Tibial nerve (tissue), 4 donors: ENCODE data around the gene ATP5F1D. TPM values are rescaled to one million over a fixed set of nuclear protein-coding genes. Genes with fewer than 3 reads are reported as not detected.
A peak's percentile ranks its signal among the peaks of the same experiment; 100 is the strongest.
"Not testable (repeated sequence)": the region's sequence is repeated elsewhere in the genome, so short reads cannot be mapped to it uniquely, and the experiment has no call there.

Source experiments
- DNase-seq, 2 donors: peaks; one replicate each; pipeline ENCODE4 v3.0.0-alpha.2; 2019; ENCODE audit warnings: low spot score in 2 of 2
- H3K27ac ChIP-seq, 4 donors: fragments of 200-600 bp; sonication (generic) in 3 of 4; one replicate each; pipeline ENCODE4 v1.5.1; 2017 to 2019; ENCODE audit warnings: mild to moderate bottlenecking in 1 of 4
- H3K27me3 ChIP-seq, 2 donors: fragments of 200-600 bp; sonication (generic) in 1 of 2; one replicate each; pipeline versions ENCODE4 v1.5.1 to v1.6.0; 2017 to 2019
- H3K36me3 ChIP-seq, 3 donors: fragments of 200-600 bp; sonication (generic); one replicate each; pipeline ENCODE4 v1.5.1; 2018 to 2019
- H3K4me1 ChIP-seq, 4 donors: fragments of 200-600 bp; sonication (generic) in 3 of 4; one replicate each; pipeline ENCODE4 v1.5.1; 2017 to 2019
- H3K4me3 ChIP-seq, 4 donors: fragments of 200-600 bp; sonication (generic) in 3 of 4; one replicate each; pipeline ENCODE4 v1.5.1; 2017 to 2019; ENCODE audit warnings: mild to moderate bottlenecking in 1 of 4, moderate library complexity in 1 of 4
- H3K9me3 ChIP-seq, 4 donors: fragments of 200-600 bp; sonication (generic) in 3 of 4; one replicate each; pipeline ENCODE4 v1.5.1; 2017 to 2019
- EP300 ChIP-seq, 2 donors: sonication (generic); formaldehyde crosslinking; IDR thresholded peaks; one replicate each; pipeline ENCODE4 v1.6.1; 2017; ENCODE audit warnings: antibody characterized with exemption in 2 of 2, mild to moderate bottlenecking in 1 of 2
- POLR2A ChIP-seq, 2 donors: fragments of 450-650 bp; IDR thresholded peaks; one replicate each; pipeline ENCODE4 v1.6.1; 2017; ENCODE audit warnings: antibody characterized with exemption in 2 of 2, mild to moderate bottlenecking in 2 of 2, moderate library complexity in 2 of 2
- WGBS, 2 donors: methylation state at CpG; one replicate each; pipeline ENCODE4 v1.1.5; 2018; 5-methylcytosine and 5-hydroxymethylcytosine counted together
- total RNA-seq, 4 donors: library from RNA; depleted of rRNA; stranded (reverse); fragments of >200 nt; gene quantifications; one replicate each; pipeline ENCODE4 v1.1.0, GENCODE V29; 2016
- TF ChIP-seq, protein P1 (sequence below), 5 experiments: fragments of 200-600 bp in 3 of 5; fragments of 450-650 bp in 2 of 5; sonication (generic) in 3 of 5; IDR thresholded peaks; one replicate each; pipeline ENCODE4 v1.5.1; 2016 to 2019; ENCODE audit warnings: antibody characterized with exemption in 5 of 5, mild to moderate bottlenecking in 3 of 5, moderate library complexity in 2 of 5

Gene ATP5F1D
- total RNA-seq, 4 donors from 2014 or later, result 67.5 to 140 (median 127) TPM

DNA sequence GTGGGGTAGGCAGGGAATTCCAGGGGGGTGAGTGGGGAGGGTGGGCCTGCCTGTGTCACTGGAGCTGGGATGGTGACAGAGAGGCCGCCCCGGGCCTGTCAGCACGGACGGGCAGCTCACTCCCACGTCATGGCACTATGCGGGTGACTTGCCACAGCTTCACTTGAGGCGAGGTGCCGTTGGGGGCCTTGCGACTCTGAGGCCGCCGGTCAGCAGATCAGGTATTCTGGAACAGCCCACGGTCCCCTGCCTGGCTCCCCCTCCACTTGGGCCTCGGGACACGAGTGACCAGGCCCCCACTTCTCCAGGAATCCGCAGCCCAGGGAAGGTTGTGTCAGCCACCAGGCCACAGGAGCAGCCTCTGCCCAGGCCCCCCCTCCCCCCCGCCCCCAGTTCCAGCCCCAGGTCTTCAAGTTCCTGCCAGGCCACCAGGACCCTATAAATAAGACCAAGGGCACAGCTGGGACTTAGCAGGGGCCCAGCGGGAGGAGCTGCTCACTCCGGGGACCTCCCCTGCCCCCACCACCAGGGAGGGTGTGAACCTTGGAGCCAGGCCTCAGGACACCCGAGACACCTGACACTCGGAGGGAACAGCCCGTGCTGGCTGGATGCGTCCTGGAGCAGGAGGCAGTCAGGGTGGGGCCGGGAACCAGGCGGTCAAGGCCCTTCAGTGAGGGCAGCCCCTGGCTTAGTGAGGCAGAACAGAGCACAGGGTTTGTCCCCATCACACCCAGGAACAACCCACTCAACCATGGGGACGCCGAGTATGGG lies 4.1 kb downstream of the ATP5F1D start:
- TF ChIP-seq, protein P1, sequence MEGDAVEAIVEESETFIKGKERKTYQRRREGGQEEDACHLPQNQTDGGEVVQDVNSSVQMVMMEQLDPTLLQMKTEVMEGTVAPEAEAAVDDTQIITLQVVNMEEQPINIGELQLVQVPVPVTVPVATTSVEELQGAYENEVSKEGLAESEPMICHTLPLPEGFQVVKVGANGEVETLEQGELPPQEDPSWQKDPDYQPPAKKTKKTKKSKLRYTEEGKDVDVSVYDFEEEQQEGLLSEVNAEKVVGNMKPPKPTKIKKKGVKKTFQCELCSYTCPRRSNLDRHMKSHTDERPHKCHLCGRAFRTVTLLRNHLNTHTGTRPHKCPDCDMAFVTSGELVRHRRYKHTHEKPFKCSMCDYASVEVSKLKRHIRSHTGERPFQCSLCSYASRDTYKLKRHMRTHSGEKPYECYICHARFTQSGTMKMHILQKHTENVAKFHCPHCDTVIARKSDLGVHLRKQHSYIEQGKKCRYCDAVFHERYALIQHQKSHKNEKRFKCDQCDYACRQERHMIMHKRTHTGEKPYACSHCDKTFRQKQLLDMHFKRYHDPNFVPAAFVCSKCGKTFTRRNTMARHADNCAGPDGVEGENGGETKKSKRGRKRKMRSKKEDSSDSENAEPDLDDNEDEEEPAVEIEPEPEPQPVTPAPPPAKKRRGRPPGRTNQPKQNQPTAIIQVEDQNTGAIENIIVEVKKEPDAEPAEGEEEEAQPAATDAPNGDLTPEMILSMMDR (IDR thresholded peaks at IDR 0.05), result no peak
- peak; percentile 38 to 65 for TF ChIP-seq EP300 (IDR thresholded peaks at IDR 0.05)
- TF ChIP-seq POLR2A (IDR thresholded peaks at IDR 0.05), result no peak
- 40 to 61% methylated on average over 12 to 24 of the region's 26 CpGs for WGBS, 2 donors
- no peaks in the 10 kb centered on the region for H3K9me3 ChIP-seq
- no peaks in the 10 kb centered on the region for H3K27me3 ChIP-seq
- peak overlapping the region; percentile 90 to 99 (median 99) for H3K27ac ChIP-seq
- DNase-seq, result no peak
- peaks cover 3 to 74% (median 45%) of the 10 kb centered on the region in 4 donors for H3K4me1 ChIP-seq
- peaks cover 0 to 3% (median 0%) of the 10 kb centered on the region in 3 donors for H3K36me3 ChIP-seq
- H3K4me3 ChIP-seq, result peak overlapping the region in 1 of 4 donors; percentile 9

- H3K4me1 ChIP-seq, result peaks cover 0 to 74% (median 41%) of the 10 kb centered on the region in 4 donors
- 73 to 80% methylated on average over 26 of the region's 27 CpGs for WGBS, 2 donors
- H3K36me3 ChIP-seq, H3K9me3 ChIP-seq, H3K4me3 ChIP-seq, DNase-seq, H3K27me3 ChIP-seq: not testable (repeated sequence)
- H3K27ac ChIP-seq, result peak overlapping the region; percentile 90 to 99 (median 99)
Observed at GRCh38 chr19:1246265-1247087, 4.9 kb downstream of the ATP5F1D start.

- WGBS, 2 donors, result 76 to 94% methylated on average over 6 to 8 of the region's 8 CpGs
- peak overlapping the region; percentile 49 to 99 (median 92) for H3K4me3 ChIP-seq
- DNase-seq, result no peak
- peak overlapping the region; percentile 98 to 99 (median 99) for H3K27ac ChIP-seq
- no peaks in the 10 kb centered on the region for H3K27me3 ChIP-seq
- peaks cover 0 to 3% (median 0%) of the 10 kb centered on the region in 3 donors for H3K36me3 ChIP-seq
- no peaks in the 10 kb centered on the region for H3K9me3 ChIP-seq
- H3K4me1 ChIP-seq, result peaks cover 0 to 76% (median 44%) of the 10 kb centered on the region in 4 donors
- TF ChIP-seq EP300 (IDR thresholded peaks at IDR 0.05) (no peak), POLR2A (IDR thresholded peaks at IDR 0.05) (no peak)
- TF ChIP-seq, protein P1 (IDR thresholded peaks at IDR 0.05), result no peak
Observed at GRCh38 chr19:1247748-1248138, 6.2 kb downstream of the ATP5F1D start.

DNA sequence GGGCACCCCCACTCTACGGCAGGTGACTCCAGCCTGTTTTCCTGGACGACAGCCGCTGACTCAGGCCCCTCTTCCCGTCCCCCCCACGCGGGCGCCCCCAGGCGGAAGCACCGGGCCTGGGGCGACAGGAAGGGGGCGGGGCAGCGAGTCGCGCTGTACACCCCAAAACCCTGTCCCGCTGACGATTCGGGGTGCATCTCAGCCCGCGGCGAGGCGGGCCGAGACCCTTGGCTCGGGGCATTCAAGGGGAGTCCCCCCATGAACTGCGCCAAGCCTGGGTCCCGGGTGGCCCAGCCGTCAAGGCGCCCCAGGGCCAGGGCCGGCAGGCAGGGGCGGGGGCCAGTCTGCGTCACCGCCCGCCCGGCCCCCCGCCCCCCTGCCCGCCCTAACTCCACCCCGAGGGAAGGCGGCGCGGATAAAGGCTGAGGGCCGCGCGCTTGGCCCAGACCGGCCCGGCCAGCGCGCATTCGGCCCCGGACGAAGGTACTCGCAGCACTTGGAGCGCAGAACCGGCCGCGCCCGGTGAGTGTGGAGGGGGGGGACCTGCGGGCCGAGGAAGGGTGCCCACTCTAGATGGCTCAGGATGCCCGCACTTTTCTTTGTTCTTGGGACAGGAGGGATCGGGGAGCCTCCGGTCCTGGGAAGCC lies 6.7 kb downstream of the ATP5F1D start, which contains the start of gene MIDN:
Gene MIDN, plus strand, starts transcription at position 445 of the 647 bp plus-strand sequence. CDS start 1,714 bp downstream, outside the sequence.
- WGBS, 2 donors, result 0 to 12% methylated on average over 1 to 21 of the region's 60 CpGs
- Histone ChIP-seq H3K36me3 (peaks cover 0 to 3% (median 0%) of the 10 kb centered on the region in 3 donors), H3K4me3 (peak within 1 kb of the TSS; percentile 69 to 99 (median 92)), H3K27me3 (no peaks in the 10 kb centered on the region), H3K9me3 (no peaks in the 10 kb centered on the region), H3K27ac (peak within 1 kb of the TSS; percentile 98 to 99 (median 99)), H3K4me1 (peaks cover 0 to 76% (median 47%) of the 10 kb centered on the region in 4 donors)
- peak in 1 of 2 donors; percentile 66 for DNase-seq
- TF ChIP-seq, protein P1 (IDR thresholded peaks at IDR 0.05), result peak in 1 of 5 experiments; percentile 15
- TF ChIP-seq POLR2A (IDR thresholded peaks at IDR 0.05), result peak; percentile 72 to 87
- TF ChIP-seq EP300 (IDR thresholded peaks at IDR 0.05), result peak; percentile 29 to 92

DNA sequence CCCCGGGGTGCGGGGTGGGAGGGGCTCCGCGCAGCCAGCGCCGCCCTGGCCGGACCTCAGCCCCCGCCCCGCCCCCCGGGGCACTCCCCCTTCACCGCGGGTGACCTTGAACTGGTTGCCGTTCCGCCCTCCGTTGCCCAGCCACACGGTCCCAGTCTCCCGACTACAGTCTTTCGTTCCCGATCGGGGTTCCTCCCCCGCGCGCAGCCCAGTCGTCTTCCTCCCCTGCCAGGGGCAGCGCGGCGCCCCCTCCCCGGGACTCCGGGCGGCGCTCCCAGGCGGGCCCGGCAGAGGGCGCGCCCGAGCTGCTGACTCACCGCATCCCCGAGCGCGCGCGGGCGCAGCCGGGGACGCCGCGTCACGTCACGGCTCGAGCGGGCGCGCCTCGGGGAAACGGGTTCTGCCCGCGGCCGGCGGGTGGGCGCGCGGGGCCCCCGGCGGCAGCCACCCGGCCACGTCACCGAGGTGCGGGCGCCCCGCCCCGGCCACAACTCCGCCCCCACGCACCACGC lies 7.3 kb downstream of the ATP5F1D start:
- 0 to 1% methylated on average over 22 of the region's 74 CpGs for WGBS, 2 donors
- H3K9me3 ChIP-seq, result no peaks in the 10 kb centered on the region
- TF ChIP-seq, protein P1 (IDR thresholded peaks at IDR 0.05), result peak; percentile 93 to 100 (median 99)
- no peak for TF ChIP-seq POLR2A (IDR thresholded peaks at IDR 0.05)
- TF ChIP-seq EP300 (IDR thresholded peaks at IDR 0.05), result no peak
- peaks cover 0 to 3% (median 0%) of the 10 kb centered on the region in 3 donors for H3K36me3 ChIP-seq
- H3K4me1 ChIP-seq, result peaks cover 0 to 76% (median 51%) of the 10 kb centered on the region in 4 donors
- no peaks in the 10 kb centered on the region for H3K27me3 ChIP-seq
- H3K27ac ChIP-seq, result peak overlapping the region; percentile 98 to 99 (median 99)
- H3K4me3 ChIP-seq, result peak overlapping the region; percentile 69 to 99 (median 92)
- no peak for DNase-seq
